SK-N-SH (cell line): Measurements from ENCODE around the gene CATSPERE. TPM values are rescaled to one million over a fixed set of nuclear protein-coding genes. Genes with fewer than 3 reads are reported as not detected.

Experiments used
- CTCF ChIA-PET: fragments of 300-600, 350-600 bp; formaldehyde crosslinking; extraction: SDS; loops from one replicate; lab custom pipeline; 2021; lab: Yijun Ruan, JAX
- POLR2A ChIA-PET: fragments of 350-600 bp; sonication (Branson Sonifier 250); formaldehyde crosslinking; extraction: SDS; loops from one replicate; lab custom pipeline; 2020; ENCODE audit warnings: antibody characterized with exemption, inconsistent platforms; lab: Yijun Ruan, JAX
- DNase-seq: peaks from one replicate; pipeline ENCODE4 v3.0.0; 2012
- H2AFZ ChIP-seq: fragments of 200-600 bp; sonication (generic); 2 replicates; pipeline ENCODE4 v1.8.1; 2016; ENCODE audit warnings: antibody characterized with exemption, mild to moderate bottlenecking, low read depth
- H3F3A ChIP-seq: fragments of 200-600 bp; sonication (generic); replicated peaks from 2 replicates; pipeline ENCODE3; 2016; ENCODE audit warnings: antibody characterized with exemption, mild to moderate bottlenecking; ENCODE audit not compliant: insufficient read depth
- H3K27ac ChIP-seq, 2 experiments: fragments of 200-500 bp in 1 of 2; fragments of 200-600 bp in 1 of 2; sonication (Bioruptor generic) in 1 of 2; sonication (generic), shearing (Covaris generic) in 1 of 2; 2 replicates each; pipeline versions ENCODE4 v1.5.1 to v1.6.1; 2014 to 2016; ENCODE audit warnings: low read depth in 2 of 2, inconsistent platforms in 1 of 2, low read length in 1 of 2, mild to moderate bottlenecking in 1 of 2, mixed read lengths in 1 of 2
- H3K27me3 ChIP-seq: fragments of 200-600 bp; sonication (generic), shearing (Covaris generic); 2 replicates; pipeline ENCODE4 v1.6.1; 2016; ENCODE audit warnings: mixed run types; ENCODE audit not compliant: insufficient read depth
- H3K36me3 ChIP-seq, 2 experiments: fragments of 200-500 bp in 1 of 2; fragments of 200-600 bp in 1 of 2; sonication (Bioruptor generic) in 1 of 2; sonication (generic) in 1 of 2; replicated peaks in 1 of 2; 2 replicates each; pipeline versions ENCODE3 to v1.5.1; 2014 to 2016; ENCODE audit warnings: low read length in 1 of 2, mild to moderate bottlenecking in 1 of 2; ENCODE audit not compliant: insufficient read depth in 2 of 2, control insufficient read depth in 1 of 2
- H3K4me1 ChIP-seq, 2 experiments: fragments of 200-500 bp in 1 of 2; fragments of 200-600 bp in 1 of 2; sonication (Bioruptor generic) in 1 of 2; sonication (generic), shearing (Covaris generic) in 1 of 2; 2 replicates each; pipeline versions ENCODE4 v1.5.1 to v1.6.1; 2014 to 2016; ENCODE audit warnings: low read depth in 1 of 2, low read length in 1 of 2, mixed run types in 1 of 2; ENCODE audit not compliant: insufficient read depth in 2 of 2, control insufficient read depth in 1 of 2
- H3K4me2 ChIP-seq: fragments of 200-600 bp; sonication (generic), shearing (Covaris generic); 2 replicates; pipeline ENCODE4 v1.6.1; 2017; ENCODE audit warnings: mixed run types
- H3K4me3 ChIP-seq, 2 experiments: fragments of 200-500 bp in 1 of 2; fragments of 200-600 bp in 1 of 2; sonication (Bioruptor generic) in 1 of 2; sonication (generic), shearing (Covaris generic) in 1 of 2; 2 replicates each; pipeline versions ENCODE4 v1.5.1 to v1.8.1; 2014 to 2016; ENCODE audit warnings: low read depth in 2 of 2, inconsistent platforms in 1 of 2, low read length in 1 of 2, mild to moderate bottlenecking in 1 of 2, mixed read lengths in 1 of 2, moderate library complexity in 1 of 2
- H3K79me2 ChIP-seq: fragments of 200-600 bp; sonication (generic); 2 replicates; pipeline ENCODE4 v1.8.1; 2017; ENCODE audit warnings: mild to moderate bottlenecking; ENCODE audit not compliant: insufficient read depth
- H3K9ac ChIP-seq: fragments of 200-600 bp; sonication (generic); 2 replicates; pipeline ENCODE4 v1.6.1; 2017; ENCODE audit warnings: mixed run types
- H3K9me2 ChIP-seq: fragments of 200-600 bp; sonication (generic); 2 replicates; pipeline ENCODE4 v1.6.1; 2017; ENCODE audit warnings: mixed run types
- H3K9me3 ChIP-seq: fragments of 200-600 bp; sonication (generic); 2 replicates; pipeline ENCODE4 v1.6.1; 2017; ENCODE audit warnings: mixed run types, mild to moderate bottlenecking, moderate library complexity
- H4K20me1 ChIP-seq: fragments of 200-600 bp; sonication (generic); 2 replicates; pipeline ENCODE4 v1.6.1; 2017; ENCODE audit warnings: mild to moderate bottlenecking, mixed run types; ENCODE audit not compliant: insufficient read depth
- EZH2phosphoT487 ChIP-seq: fragments of 200-600 bp; sonication (generic); IDR thresholded peaks from 2 replicates; pipeline ENCODE4 v1.6.1; 2017; ENCODE audit warnings: low read depth, mixed run types, mild to moderate bottlenecking, antibody characterized with exemption, moderate library complexity, borderline replicate concordance
- FOSL2 ChIP-seq: IDR thresholded peaks from 2 replicates; pipeline ENCODE4 v1.4.0; 2012; ENCODE audit warnings: low read depth, mild to moderate bottlenecking, moderate library complexity, borderline replicate concordance
- GATA2 ChIP-seq: sonication (generic); formaldehyde crosslinking; IDR thresholded peaks from 2 replicates; pipeline ENCODE4 v1.5.0; 2020; ENCODE audit warnings: mild to moderate bottlenecking, missing genetic modification reagents
- MEF2A ChIP-seq: IDR thresholded peaks from 2 replicates; pipeline ENCODE4 v1.4.0; 2012; ENCODE audit warnings: low read depth, borderline replicate concordance
- NRF1 ChIP-seq: IDR thresholded peaks from 2 replicates; pipeline ENCODE4 v1.6.1; 2012; ENCODE audit warnings: low read depth, mild to moderate bottlenecking, low read length
- POLR2AphosphoS5 ChIP-seq: IDR thresholded peaks from 2 replicates; pipeline ENCODE4 v1.6.1; 2012; ENCODE audit warnings: low read depth, low read length
- RAD21 ChIP-seq: IDR thresholded peaks from 2 replicates; pipeline ENCODE4 v1.6.1; 2012; ENCODE audit warnings: mild to moderate bottlenecking, low read length
- TEAD4 ChIP-seq: IDR thresholded peaks from 2 replicates; pipeline ENCODE4 v1.4.0; 2012; ENCODE audit warnings: mild to moderate bottlenecking, borderline replicate concordance; ENCODE audit not compliant: insufficient read depth
- USF2 ChIP-seq: fragments of 150-350 bp; IDR thresholded peaks from 2 replicates; pipeline ENCODE4 v1.6.1; 2017; ENCODE audit warnings: antibody characterized with exemption, low read length, low read depth, borderline replicate concordance
- YY1 ChIP-seq: IDR thresholded peaks from 2 replicates; pipeline ENCODE4 v1.4.0; 2012; ENCODE audit warnings: low read depth, mild to moderate bottlenecking
- WGBS: methylation state at CpG from one replicate; pipeline ENCODE4 v1.1.6; 2017; ENCODE audit warnings: low lambda C conversion rate; 5-methylcytosine and 5-hydroxymethylcytosine counted together
- polyA plus RNA-seq, 3 experiments: library from polyadenylated mRNA; depleted of rRNA; stranded (reverse); fragments of >200 nt; gene quantifications; 2 replicates each; pipeline ENCODE4 v1.2.3, GENCODE V29; 2012
- TF ChIP-seq, protein P1 (sequence below): fragments of 200-600 bp; sonication (generic); IDR thresholded peaks from 2 replicates; pipeline ENCODE4 v1.6.1; 2017; ENCODE audit warnings: antibody characterized with exemption, mild to moderate bottlenecking, moderate library complexity
- TF ChIP-seq, protein P2 (sequence below): IDR thresholded peaks from 2 replicates; pipeline ENCODE4 v1.4.0; 2012; ENCODE audit warnings: low read depth

Gene CATSPERE
- polyA plus RNA-seq, 1 of the 3 experiments (the other 2 are of a cell fraction), result 0.30 TPM

- H3K4me1 ChIP-seq, result no peaks in the 10 kb centered on the region; a peak in 1 of 4 replicates
- peaks cover 75 to 77% of the 10 kb centered on the region in 2 experiments for H3K36me3 ChIP-seq
- no peaks in the 10 kb centered on the region for H3K27me3 ChIP-seq
- 90% methylated on average over 1 of the region's 1 CpG for WGBS
- POLR2A ChIA-PET, result no interaction called here
- no peaks in the 10 kb centered on the region for H3K9me2 ChIP-seq
- no peak for DNase-seq
- CTCF ChIA-PET, result no interaction called here
- no peaks in the 10 kb centered on the region for H3K9me3 ChIP-seq
- no peak overlapping the region for H3K4me2 ChIP-seq
- no peak overlapping the region for H3K9ac ChIP-seq
- peaks cover 7% of the 10 kb centered on the region; the same call in 1 of the 2 replicates for H3K79me2 ChIP-seq
- TF ChIP-seq RAD21 (no peak), YY1 (no peak), TEAD4 (no peak), EZH2phosphoT487 (no peak), USF2 (no peak), FOSL2 (no peak), POLR2AphosphoS5 (no peak), GATA2 (CRISPR knock-in tag) (no peak), MEF2A (no peak)
- TF ChIP-seq, protein P1, sequence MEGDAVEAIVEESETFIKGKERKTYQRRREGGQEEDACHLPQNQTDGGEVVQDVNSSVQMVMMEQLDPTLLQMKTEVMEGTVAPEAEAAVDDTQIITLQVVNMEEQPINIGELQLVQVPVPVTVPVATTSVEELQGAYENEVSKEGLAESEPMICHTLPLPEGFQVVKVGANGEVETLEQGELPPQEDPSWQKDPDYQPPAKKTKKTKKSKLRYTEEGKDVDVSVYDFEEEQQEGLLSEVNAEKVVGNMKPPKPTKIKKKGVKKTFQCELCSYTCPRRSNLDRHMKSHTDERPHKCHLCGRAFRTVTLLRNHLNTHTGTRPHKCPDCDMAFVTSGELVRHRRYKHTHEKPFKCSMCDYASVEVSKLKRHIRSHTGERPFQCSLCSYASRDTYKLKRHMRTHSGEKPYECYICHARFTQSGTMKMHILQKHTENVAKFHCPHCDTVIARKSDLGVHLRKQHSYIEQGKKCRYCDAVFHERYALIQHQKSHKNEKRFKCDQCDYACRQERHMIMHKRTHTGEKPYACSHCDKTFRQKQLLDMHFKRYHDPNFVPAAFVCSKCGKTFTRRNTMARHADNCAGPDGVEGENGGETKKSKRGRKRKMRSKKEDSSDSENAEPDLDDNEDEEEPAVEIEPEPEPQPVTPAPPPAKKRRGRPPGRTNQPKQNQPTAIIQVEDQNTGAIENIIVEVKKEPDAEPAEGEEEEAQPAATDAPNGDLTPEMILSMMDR, result no peak
- peaks cover 4% of the 10 kb centered on the region for H3F3A ChIP-seq
- no peak overlapping the region for H3K27ac ChIP-seq
- no peak overlapping the region for H2AFZ ChIP-seq
- H3K4me3 ChIP-seq, result no peak overlapping the region
- no peaks in the 10 kb centered on the region for H4K20me1 ChIP-seq
Measured at GRCh38 chr1:244422174-244422573, 38.9 kb upstream of the CATSPERE start.

DNA sequence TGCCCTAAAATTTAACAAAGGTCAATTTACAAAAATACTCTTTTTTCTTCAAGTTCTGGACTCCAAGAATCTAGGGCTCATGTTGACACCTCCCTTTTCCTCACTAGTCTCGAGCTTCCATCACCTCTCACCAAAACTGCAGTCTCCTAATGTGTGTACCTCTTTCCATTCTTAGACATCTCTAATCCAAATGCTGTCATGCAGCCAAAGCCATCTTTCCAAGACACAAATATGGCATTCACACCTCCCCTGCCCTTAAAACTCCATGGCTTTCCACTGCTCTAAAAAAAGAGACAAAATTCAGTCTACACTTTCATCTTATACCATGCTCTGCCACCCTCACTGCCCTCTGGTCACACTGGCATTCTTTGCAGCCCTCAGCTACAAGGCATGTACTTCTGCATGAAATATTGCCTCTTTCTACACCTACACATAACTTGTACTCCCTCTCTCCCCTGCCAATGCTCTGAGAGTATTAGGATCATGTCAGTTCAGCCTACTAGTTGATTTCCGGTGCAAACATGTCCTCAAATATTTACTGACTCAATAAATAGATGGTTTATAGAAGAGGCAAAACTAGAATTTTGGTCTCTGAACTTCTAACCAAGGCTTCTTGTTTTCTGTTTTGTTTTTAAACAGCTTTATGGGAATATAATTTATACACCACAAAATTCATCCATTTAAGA is 36.3 kb upstream of the CATSPERE start:
- peaks cover 4% of the 10 kb centered on the region for H3F3A ChIP-seq
- H2AFZ ChIP-seq, result no peak overlapping the region
- H3K4me2 ChIP-seq, result no peak overlapping the region
- no peaks in the 10 kb centered on the region for H4K20me1 ChIP-seq
- no peaks in the 10 kb centered on the region for H3K9me2 ChIP-seq
- no peaks in the 10 kb centered on the region for H3K27me3 ChIP-seq
- CTCF ChIA-PET, result no interaction called here
- POLR2A ChIA-PET, result no interaction called here
- no peaks in the 10 kb centered on the region for H3K9me3 ChIP-seq
- H3K36me3 ChIP-seq, result peaks cover 64 to 76% of the 10 kb centered on the region in 2 experiments
- DNase-seq, result no peak
- H3K4me3 ChIP-seq, result no peak overlapping the region
- no peak for TF ChIP-seq NRF1
- TF ChIP-seq, protein P2, sequence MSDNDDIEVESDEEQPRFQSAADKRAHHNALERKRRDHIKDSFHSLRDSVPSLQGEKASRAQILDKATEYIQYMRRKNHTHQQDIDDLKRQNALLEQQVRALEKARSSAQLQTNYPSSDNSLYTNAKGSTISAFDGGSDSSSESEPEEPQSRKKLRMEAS, result no peak
- no peaks in the 10 kb centered on the region; a peak in 1 of 4 replicates for H3K4me1 ChIP-seq
- 94% methylated on average over 2 of the region's 2 CpGs for WGBS
- H3K27ac ChIP-seq, result no peak overlapping the region
- H3K79me2 ChIP-seq, result peaks cover 14% of the 10 kb centered on the region; the same call in 1 of the 2 replicates
- H3K9ac ChIP-seq, result no peak overlapping the region
